Fibroblast of skin of right biceps (primary cell): ENCODE data around the gene PHOX2B.
A peak's percentile ranks its signal among the peaks of the same experiment; 100 is the strongest.

Experiments
- DNase-seq: peaks from one replicate; pipeline ENCODE4 v3.0.0-alpha.2; 2013

PHOX2B gene

GRCh38 chr4:41709844-41710481, 38.6 kb downstream of the PHOX2B start:
- DNase-seq: peak; percentile 60

GRCh38 chr4:41703785-41704184, 44.7 kb downstream of the PHOX2B start:
- DNase-seq: no peak

- DNase-seq: no peak
Observed at GRCh38 chr4:41702770-41703169, 45.8 kb downstream of the PHOX2B start.

- DNase-seq: no peak
Observed at GRCh38 chr4:41701983-41702382, 46.5 kb downstream of the PHOX2B start.

- no peak for DNase-seq
Observed at GRCh38 chr4:41696763-41697162, 51.8 kb downstream of the PHOX2B start.

GRCh38 chr4:41696131-41696530, 52.4 kb downstream of the PHOX2B start:
- DNase-seq: no peak
